HepG2 (cell line): ENCODE results near the gene CELF2.

Experiments
- ESRRA ChIP-seq: sonication (generic); formaldehyde crosslinking; IDR thresholded peaks from 2 replicates; pipeline ENCODE4 v1.5.1; 2020; ENCODE audit warnings: mild to moderate bottlenecking, low read depth, missing genetic modification reagents
- EZH2 ChIP-seq: conservative IDR thresholded peaks from 2 replicates; pipeline ENCODE4 v1.6.1; 2012; ENCODE audit warnings: mild to moderate bottlenecking, low read depth, low read length, moderate library complexity
- KDM5B ChIP-seq: sonication (generic); formaldehyde crosslinking; IDR thresholded peaks from 2 replicates; pipeline ENCODE4 v1.4.0; 2020; ENCODE audit warnings: missing genetic modification reagents, mild to moderate bottlenecking, borderline replicate concordance
- PHF8 ChIP-seq: sonication (generic); formaldehyde crosslinking; IDR thresholded peaks from 2 replicates; pipeline ENCODE4 v1.5.0; 2020; ENCODE audit warnings: missing genetic modification reagents
- POLR2A ChIP-seq, 2 experiments: IDR thresholded peaks; 2 replicates each; pipeline ENCODE4 v1.6.1; 2011; ENCODE audit warnings: low read depth in 2 of 2, low read length in 2 of 2, mild to moderate bottlenecking in 1 of 2, moderate library complexity in 1 of 2; ENCODE audit not compliant: insufficient read depth in 1 of 2
- POLR2AphosphoS5 ChIP-seq: IDR thresholded peaks from 2 replicates; pipeline ENCODE4 v1.6.1; 2012; ENCODE audit warnings: low read depth, low read length
- SRF ChIP-seq: IDR thresholded peaks from 2 replicates; pipeline ENCODE4 v1.6.1; 2011; ENCODE audit warnings: mild to moderate bottlenecking, low read depth, low read length, moderate library complexity
- TCF12 ChIP-seq, 2 experiments: fragments of 450-650 bp in 1 of 2; sonication (generic) in 1 of 2; formaldehyde crosslinking in 1 of 2; IDR thresholded peaks; 2 replicates each; pipeline versions ENCODE4 v1.6.1 to v1.8.0; 2017 to 2022; ENCODE audit warnings: antibody characterized with exemption in 1 of 2, mild to moderate bottlenecking in 1 of 2, missing genetic modification reagents in 1 of 2, moderate library complexity in 1 of 2
- ZNF234 ChIP-seq: sonication (generic); formaldehyde crosslinking; conservative IDR thresholded peaks from 2 replicates; pipeline ENCODE4 v1.5.1; 2020; ENCODE audit warnings: mild to moderate bottlenecking, missing genetic modification reagents
- ZNF34 ChIP-seq: sonication (generic); formaldehyde crosslinking; IDR thresholded peaks from 2 replicates; pipeline ENCODE4 v1.4.0; 2020; ENCODE audit warnings: mild to moderate bottlenecking, missing genetic modification reagents, borderline replicate concordance
- ZNF747 ChIP-seq: sonication (generic); formaldehyde crosslinking; IDR thresholded peaks from 2 replicates; pipeline ENCODE4 v1.8.1; 2023; ENCODE audit warnings: missing genetic modification reagents, mild to moderate bottlenecking, borderline replicate concordance
- ZNF766 ChIP-seq: sonication (generic); formaldehyde crosslinking; IDR thresholded peaks from 2 replicates; pipeline ENCODE4 v1.5.0; 2020; ENCODE audit warnings: missing genetic modification reagents, borderline replicate concordance
- ZNF777 ChIP-seq: sonication (generic); formaldehyde crosslinking; IDR thresholded peaks from 2 replicates; pipeline ENCODE4 v1.4.0; 2020; ENCODE audit warnings: missing genetic modification reagents
- TF ChIP-seq, protein P1 (sequence below): sonication (generic); formaldehyde crosslinking; IDR thresholded peaks from 2 replicates; pipeline ENCODE4 v1.5.0; 2020; ENCODE audit warnings: mild to moderate bottlenecking, missing genetic modification reagents, moderate library complexity

DNA sequence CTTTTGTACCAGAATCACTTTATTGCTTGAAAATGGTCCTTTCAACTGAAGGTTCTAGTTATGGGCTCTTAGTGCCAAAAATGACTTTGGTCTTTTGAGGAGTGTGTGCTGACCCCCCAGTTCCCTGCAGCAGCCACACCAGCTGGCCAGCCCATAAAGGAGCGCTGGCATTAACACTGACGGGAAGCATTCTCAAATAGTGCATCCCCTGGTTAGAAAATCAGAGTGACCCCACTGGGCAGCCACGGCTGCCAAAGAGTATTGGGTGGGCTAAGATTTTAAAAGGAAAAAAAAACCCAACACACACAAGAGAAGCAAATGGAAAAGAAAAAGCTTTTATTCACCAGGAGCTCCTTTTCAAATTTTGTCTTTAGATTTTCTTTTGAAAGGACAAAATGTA lies 199.8 kb downstream of the CELF2 start:
- TF ChIP-seq TCF12 (IDR thresholded peaks at IDR 0.05), result no peak
- TF ChIP-seq TCF12 (CRISPR knock-in tag; IDR thresholded peaks at IDR 0.05), result no peak
- TF ChIP-seq, protein P1, sequence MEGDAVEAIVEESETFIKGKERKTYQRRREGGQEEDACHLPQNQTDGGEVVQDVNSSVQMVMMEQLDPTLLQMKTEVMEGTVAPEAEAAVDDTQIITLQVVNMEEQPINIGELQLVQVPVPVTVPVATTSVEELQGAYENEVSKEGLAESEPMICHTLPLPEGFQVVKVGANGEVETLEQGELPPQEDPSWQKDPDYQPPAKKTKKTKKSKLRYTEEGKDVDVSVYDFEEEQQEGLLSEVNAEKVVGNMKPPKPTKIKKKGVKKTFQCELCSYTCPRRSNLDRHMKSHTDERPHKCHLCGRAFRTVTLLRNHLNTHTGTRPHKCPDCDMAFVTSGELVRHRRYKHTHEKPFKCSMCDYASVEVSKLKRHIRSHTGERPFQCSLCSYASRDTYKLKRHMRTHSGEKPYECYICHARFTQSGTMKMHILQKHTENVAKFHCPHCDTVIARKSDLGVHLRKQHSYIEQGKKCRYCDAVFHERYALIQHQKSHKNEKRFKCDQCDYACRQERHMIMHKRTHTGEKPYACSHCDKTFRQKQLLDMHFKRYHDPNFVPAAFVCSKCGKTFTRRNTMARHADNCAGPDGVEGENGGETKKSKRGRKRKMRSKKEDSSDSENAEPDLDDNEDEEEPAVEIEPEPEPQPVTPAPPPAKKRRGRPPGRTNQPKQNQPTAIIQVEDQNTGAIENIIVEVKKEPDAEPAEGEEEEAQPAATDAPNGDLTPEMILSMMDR (CRISPR knock-in tag), result no peak
- no peak for TF ChIP-seq KDM5B (CRISPR knock-in tag)
- no peak for TF ChIP-seq POLR2A (IDR thresholded peaks at IDR 0.05; ENCODE audit: insufficient read depth in 1 of 2, low read depth in 2 of 2, low read length in 2 of 2)
- no peak for TF ChIP-seq ZNF34
- no peak for TF ChIP-seq SRF
- no peak for TF ChIP-seq POLR2AphosphoS5
- no peak for TF ChIP-seq ZNF777
- TF ChIP-seq ZNF234, result no peak
- TF ChIP-seq PHF8, result no peak
- no peak for TF ChIP-seq EZH2
- no peak for TF ChIP-seq ESRRA (CRISPR knock-in tag)
- TF ChIP-seq ZNF766 (CRISPR knock-in tag), result no peak
- no peak for TF ChIP-seq ZNF747 (CRISPR knock-in tag)
